Measurements from ENCODE around the gene TMEM269.

The TMEM269 gene

DNA sequence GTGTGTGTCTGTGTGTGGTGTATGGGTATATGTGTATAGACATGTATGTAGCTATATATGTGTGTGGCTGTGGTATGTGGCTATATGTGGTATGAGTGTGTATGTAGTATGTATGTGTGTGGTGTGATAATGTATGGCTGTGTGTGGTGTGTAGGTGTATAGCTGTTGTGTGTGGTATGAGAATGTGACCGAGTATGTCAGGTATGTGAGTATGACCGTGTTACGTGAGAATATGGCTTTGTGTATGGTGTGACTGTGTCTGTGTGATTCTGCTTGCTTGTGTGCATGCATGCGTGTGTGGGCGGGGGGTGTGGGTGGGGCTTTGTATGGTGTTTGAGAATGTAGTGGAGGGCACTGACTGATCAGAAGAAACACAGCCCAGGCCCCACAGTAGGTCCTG lies 65.2 kb downstream of the TMEM269 start:
- DNase-seq (ENCODE audit: low spot score) = no peak

All from SW480 (cell line).